ENCODE results near the gene FBP2.

Gene FBP2

GRCh38 chr9:94563548-94563947, 30.1 kb downstream of the FBP2 start:
- TF ChIP-seq NFIC (IDR thresholded peaks at IDR 0.05) (no peak), RAD21 (IDR thresholded peaks at IDR 0.05; ENCODE audit: low read depth) (no peak), CEBPB (IDR thresholded peaks at IDR 0.05) (no peak), EP300 (IDR thresholded peaks at IDR 0.05; ENCODE audit: borderline replicate concordance) (no peak), YY1 (IDR thresholded peaks at IDR 0.05; ENCODE audit: low read depth) (no peak), TCF12 (IDR thresholded peaks at IDR 0.05; ENCODE audit: low read depth) (no peak), TAF1 (IDR thresholded peaks at IDR 0.05; ENCODE audit: low read depth) (no peak), MAX (IDR thresholded peaks at IDR 0.05) (no peak), ZBTB7A (IDR thresholded peaks at IDR 0.05; ENCODE audit: low read depth) (no peak), CREB1 (IDR thresholded peaks at IDR 0.05; ENCODE audit: low read depth) (no peak), USF1 (IDR thresholded peaks at IDR 0.05) (no peak), TEAD4 (IDR thresholded peaks at IDR 0.05) (no peak)

GRCh38 chr9:94560237-94560636, 33.4 kb downstream of the FBP2 start:
- no peak for TF ChIP-seq RAD21 (IDR thresholded peaks at IDR 0.05; ENCODE audit: low read depth)
- no peak for TF ChIP-seq USF1 (IDR thresholded peaks at IDR 0.05)
- TF ChIP-seq EGR1 (IDR thresholded peaks at IDR 0.05) = no peak
- TF ChIP-seq FOXM1 (IDR thresholded peaks at IDR 0.05; ENCODE audit: borderline replicate concordance, low read depth) = no peak
- no peak for TF ChIP-seq REST (IDR thresholded peaks at IDR 0.05; ENCODE audit: low read depth)
- TF ChIP-seq CEBPB (IDR thresholded peaks at IDR 0.05) = no peak
- no peak for TF ChIP-seq ZBTB7A (IDR thresholded peaks at IDR 0.05; ENCODE audit: low read depth)
- TF ChIP-seq TEAD4 (IDR thresholded peaks at IDR 0.05) = no peak
- TF ChIP-seq NFIC (IDR thresholded peaks at IDR 0.05) = no peak
- TF ChIP-seq TCF12 (IDR thresholded peaks at IDR 0.05; ENCODE audit: low read depth) = no peak
- no peak for TF ChIP-seq EP300 (IDR thresholded peaks at IDR 0.05; ENCODE audit: borderline replicate concordance)
- no peak for TF ChIP-seq MAX (IDR thresholded peaks at IDR 0.05)
- TF ChIP-seq TAF1 (IDR thresholded peaks at IDR 0.05; ENCODE audit: low read depth) = no peak
- TF ChIP-seq CREB1 (IDR thresholded peaks at IDR 0.05; ENCODE audit: low read depth) = no peak

GRCh38 chr9:94557376-94557775, 36.2 kb downstream of the FBP2 start:
- TF ChIP-seq FOXM1 (IDR thresholded peaks at IDR 0.05; ENCODE audit: borderline replicate concordance, low read depth) = no peak
- no peak for TF ChIP-seq CREB1 (IDR thresholded peaks at IDR 0.05; ENCODE audit: low read depth)
- no peak for TF ChIP-seq NFIC (IDR thresholded peaks at IDR 0.05)
- TF ChIP-seq USF1 (IDR thresholded peaks at IDR 0.05) = no peak
- TF ChIP-seq TCF12 (IDR thresholded peaks at IDR 0.05; ENCODE audit: low read depth) = no peak
- no peak for TF ChIP-seq TEAD4 (IDR thresholded peaks at IDR 0.05)
- no peak for TF ChIP-seq EGR1 (IDR thresholded peaks at IDR 0.05)
- TF ChIP-seq CEBPB (IDR thresholded peaks at IDR 0.05) = no peak
- no peak for TF ChIP-seq ZBTB7A (IDR thresholded peaks at IDR 0.05; ENCODE audit: low read depth)
- no peak for TF ChIP-seq REST (IDR thresholded peaks at IDR 0.05; ENCODE audit: low read depth)
- TF ChIP-seq EP300 (IDR thresholded peaks at IDR 0.05; ENCODE audit: borderline replicate concordance) = no peak
- TF ChIP-seq YY1 (IDR thresholded peaks at IDR 0.05; ENCODE audit: low read depth) = no peak
- no peak for TF ChIP-seq TAF1 (IDR thresholded peaks at IDR 0.05; ENCODE audit: low read depth)
- TF ChIP-seq MAX (IDR thresholded peaks at IDR 0.05) = no peak
- TF ChIP-seq RAD21 (IDR thresholded peaks at IDR 0.05; ENCODE audit: low read depth) = no peak

- TF ChIP-seq REST (IDR thresholded peaks at IDR 0.05; ENCODE audit: low read depth) (no peak), YY1 (IDR thresholded peaks at IDR 0.05; ENCODE audit: low read depth) (0 out of 2 replicates have a peak, but pooled peaks have one; percentile 22), MAX (IDR thresholded peaks at IDR 0.05) (peak; percentile 78), CREB1 (IDR thresholded peaks at IDR 0.05; ENCODE audit: low read depth) (no peak), EP300 (IDR thresholded peaks at IDR 0.05; ENCODE audit: borderline replicate concordance) (no peak), TCF12 (IDR thresholded peaks at IDR 0.05; ENCODE audit: low read depth) (0 out of 2 replicates have a peak, but pooled peaks have one; percentile 40), FOXM1 (IDR thresholded peaks at IDR 0.05; ENCODE audit: borderline replicate concordance, low read depth) (no peak; the same call in 1 of the 2 replicates), USF1 (IDR thresholded peaks at IDR 0.05) (no peak), ZBTB7A (IDR thresholded peaks at IDR 0.05; ENCODE audit: low read depth) (no peak), EGR1 (IDR thresholded peaks at IDR 0.05) (no peak; the same call in none of the 2 replicates), RAD21 (IDR thresholded peaks at IDR 0.05; ENCODE audit: low read depth) (peak; percentile 81), TEAD4 (IDR thresholded peaks at IDR 0.05) (no peak), NFIC (IDR thresholded peaks at IDR 0.05) (peak; percentile 14; the same call in 1 of the 2 replicates), CEBPB (IDR thresholded peaks at IDR 0.05) (no peak; the same call in 1 of the 2 replicates), TAF1 (IDR thresholded peaks at IDR 0.05; ENCODE audit: low read depth) (0 out of 2 replicates have a peak, but pooled peaks have one; percentile 48)
Measured at GRCh38 chr9:94554439-94555331, 38.9 kb downstream of the FBP2 start, which contains the start of gene PCAT7. PCAT7 (plus strand) TSS chr9:94555083.
